ENCODE measurements around the gene CNBP.
"Not testable (repeated sequence)": the region's sequence is repeated elsewhere in the genome, so short reads cannot be mapped to it uniquely, and the experiment has no call there.

Gene CNBP

DNA sequence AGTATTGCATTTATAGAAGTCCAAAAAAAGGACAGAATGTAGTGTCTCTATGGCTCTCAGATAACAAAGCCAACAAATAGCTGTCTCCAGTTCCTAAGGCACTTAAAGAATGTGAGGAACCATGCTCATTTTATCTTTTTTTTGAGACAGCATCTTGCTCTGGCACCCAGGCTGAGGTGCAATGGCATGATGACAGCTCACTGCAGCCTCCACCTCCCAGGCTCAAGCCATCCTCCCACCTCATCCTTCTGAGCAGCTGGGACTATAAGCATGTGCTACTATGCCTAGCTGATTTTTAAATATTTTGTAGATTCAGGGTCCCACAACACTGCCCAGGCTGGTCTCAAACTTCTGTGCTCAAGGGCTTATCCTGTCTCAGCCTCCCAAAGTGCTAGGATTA lies 38.9 kb downstream of the CNBP start:
- no peak overlapping the region for H3K9ac ChIP-seq
- H3K4me3 ChIP-seq (IDR thresholded peaks at IDR 0.05; ENCODE audit: insufficient read depth, low read depth, low read length), result no peak overlapping the region
- no peaks in the 10 kb centered on the region for H3K36me3 ChIP-seq (ENCODE audit: insufficient read depth)

DNA sequence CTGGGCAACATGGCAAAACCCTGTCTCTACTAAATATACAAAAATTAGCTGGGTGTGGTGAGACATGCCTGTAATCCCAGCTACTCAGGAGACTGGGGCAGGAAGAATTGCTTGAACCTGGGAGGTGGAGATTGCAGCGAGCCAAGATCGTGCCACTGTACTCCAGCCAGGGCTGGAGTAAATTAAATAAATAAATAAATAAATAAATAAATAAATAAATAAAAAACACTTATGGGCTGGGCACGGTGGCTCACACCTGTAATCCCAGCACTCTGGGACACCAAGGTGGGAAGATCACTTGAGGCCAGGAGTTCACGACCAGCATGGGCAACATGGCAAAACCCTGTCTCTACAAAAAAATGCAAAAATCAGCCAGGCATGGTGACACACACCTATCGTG lies 42.7 kb downstream of the CNBP start:
- H4K20me1 ChIP-seq (ENCODE audit: insufficient read depth); H2AFZ ChIP-seq (ENCODE audit: low read depth); H3K4me3 ChIP-seq (IDR thresholded peaks at IDR 0.05; ENCODE audit: insufficient read depth, low read depth, low read length); H3K9ac ChIP-seq; H3K36me3 ChIP-seq (ENCODE audit: insufficient read depth); H3K4me1 ChIP-seq (ENCODE audit: low read depth, poor library complexity, severe bottlenecking); H3K4me2 ChIP-seq; H3K27me3 ChIP-seq (ENCODE audit: insufficient read depth, low read depth); H3K79me2 ChIP-seq (ENCODE audit: insufficient read depth, low read depth); H3K27ac ChIP-seq: not testable (repeated sequence)

More for the DNA sequence above, 38.9 kb downstream of the CNBP start:
- H4K20me1 ChIP-seq (ENCODE audit: insufficient read depth), result no peaks in the 10 kb centered on the region
- H3K4me2 ChIP-seq, result no peak overlapping the region
- H2AFZ ChIP-seq (ENCODE audit: low read depth), result no peak overlapping the region
- H3K4me1 ChIP-seq (ENCODE audit: low read depth, poor library complexity, severe bottlenecking), result no peaks in the 10 kb centered on the region
- TF ChIP-seq, protein P1, sequence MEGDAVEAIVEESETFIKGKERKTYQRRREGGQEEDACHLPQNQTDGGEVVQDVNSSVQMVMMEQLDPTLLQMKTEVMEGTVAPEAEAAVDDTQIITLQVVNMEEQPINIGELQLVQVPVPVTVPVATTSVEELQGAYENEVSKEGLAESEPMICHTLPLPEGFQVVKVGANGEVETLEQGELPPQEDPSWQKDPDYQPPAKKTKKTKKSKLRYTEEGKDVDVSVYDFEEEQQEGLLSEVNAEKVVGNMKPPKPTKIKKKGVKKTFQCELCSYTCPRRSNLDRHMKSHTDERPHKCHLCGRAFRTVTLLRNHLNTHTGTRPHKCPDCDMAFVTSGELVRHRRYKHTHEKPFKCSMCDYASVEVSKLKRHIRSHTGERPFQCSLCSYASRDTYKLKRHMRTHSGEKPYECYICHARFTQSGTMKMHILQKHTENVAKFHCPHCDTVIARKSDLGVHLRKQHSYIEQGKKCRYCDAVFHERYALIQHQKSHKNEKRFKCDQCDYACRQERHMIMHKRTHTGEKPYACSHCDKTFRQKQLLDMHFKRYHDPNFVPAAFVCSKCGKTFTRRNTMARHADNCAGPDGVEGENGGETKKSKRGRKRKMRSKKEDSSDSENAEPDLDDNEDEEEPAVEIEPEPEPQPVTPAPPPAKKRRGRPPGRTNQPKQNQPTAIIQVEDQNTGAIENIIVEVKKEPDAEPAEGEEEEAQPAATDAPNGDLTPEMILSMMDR (conservative IDR thresholded peaks at IDR 0.05; ENCODE audit: low read depth, low read length), result no peak
- no peak overlapping the region for H3K27ac ChIP-seq
- no peaks in the 10 kb centered on the region for H3K27me3 ChIP-seq (ENCODE audit: insufficient read depth, low read depth)
- H3K79me2 ChIP-seq (ENCODE audit: insufficient read depth, low read depth), result no peaks in the 10 kb centered on the region

DNA sequence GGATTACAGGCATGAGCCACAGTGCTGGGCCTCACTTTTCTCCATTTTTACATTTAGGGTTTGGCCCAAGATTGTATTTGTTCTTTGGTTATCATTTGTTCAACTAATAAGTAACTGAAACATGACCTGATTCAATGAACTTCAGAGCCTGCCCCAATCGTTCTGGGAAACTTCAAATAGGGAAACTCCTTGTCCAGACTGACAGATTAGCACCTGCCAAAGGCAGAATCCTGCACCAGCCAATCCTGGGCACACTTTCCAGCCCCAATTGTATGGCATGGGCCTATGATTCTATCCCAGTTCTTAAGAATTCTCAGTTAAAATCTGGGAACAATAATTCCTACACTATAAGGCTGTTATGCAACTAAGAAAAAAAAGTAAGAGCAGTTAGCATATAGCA lies 43.8 kb downstream of the CNBP start:
- TF ChIP-seq, protein P1 (conservative IDR thresholded peaks at IDR 0.05; ENCODE audit: low read depth, low read length), result no peak
- Histone ChIP-seq H3K27ac (no peak overlapping the region), H3K27me3 (ENCODE audit: insufficient read depth, low read depth) (no peaks in the 10 kb centered on the region), H3K36me3 (ENCODE audit: insufficient read depth) (no peaks in the 10 kb centered on the region; the same call in 1 of the 2 replicates), H3K4me1 (ENCODE audit: low read depth, poor library complexity, severe bottlenecking) (no peaks in the 10 kb centered on the region), H3K9ac (no peak overlapping the region), H3K4me2 (no peak overlapping the region), H3K4me3 (IDR thresholded peaks at IDR 0.05; ENCODE audit: insufficient read depth, low read depth, low read length) (no peak overlapping the region), H3K79me2 (ENCODE audit: insufficient read depth, low read depth) (no peaks in the 10 kb centered on the region), H2AFZ (ENCODE audit: low read depth) (no peak overlapping the region), H4K20me1 (ENCODE audit: insufficient read depth) (no peaks in the 10 kb centered on the region)

DNA sequence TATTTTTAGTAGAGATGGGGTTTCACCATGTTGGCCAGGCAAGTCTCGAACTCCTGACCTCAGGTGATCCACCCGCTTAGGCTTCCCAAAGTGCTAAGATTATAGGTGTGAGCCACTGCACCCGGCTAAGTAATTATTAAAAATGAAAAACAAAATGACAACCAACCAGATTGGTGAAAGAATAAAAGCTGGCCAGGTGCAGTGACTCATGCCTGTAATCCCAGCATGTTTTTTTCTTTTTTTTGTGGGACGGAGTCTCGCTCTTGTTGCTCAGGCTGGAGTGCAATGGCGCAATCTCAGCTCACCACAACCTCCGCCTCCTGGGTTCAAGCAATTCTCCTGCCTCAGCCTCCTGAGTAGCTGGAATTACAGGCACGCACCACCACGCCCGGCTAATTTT lies 47.4 kb downstream of the CNBP start:
- H3K36me3 ChIP-seq (ENCODE audit: insufficient read depth); H3K4me3 ChIP-seq (IDR thresholded peaks at IDR 0.05; ENCODE audit: insufficient read depth, low read depth, low read length); H3K27me3 ChIP-seq (ENCODE audit: insufficient read depth, low read depth); H2AFZ ChIP-seq (ENCODE audit: low read depth); H3K4me2 ChIP-seq; H3K27ac ChIP-seq; H3K9ac ChIP-seq; H3K79me2 ChIP-seq (ENCODE audit: insufficient read depth, low read depth); H4K20me1 ChIP-seq (ENCODE audit: insufficient read depth); H3K4me1 ChIP-seq (ENCODE audit: low read depth, poor library complexity, severe bottlenecking): not testable (repeated sequence)

DNA sequence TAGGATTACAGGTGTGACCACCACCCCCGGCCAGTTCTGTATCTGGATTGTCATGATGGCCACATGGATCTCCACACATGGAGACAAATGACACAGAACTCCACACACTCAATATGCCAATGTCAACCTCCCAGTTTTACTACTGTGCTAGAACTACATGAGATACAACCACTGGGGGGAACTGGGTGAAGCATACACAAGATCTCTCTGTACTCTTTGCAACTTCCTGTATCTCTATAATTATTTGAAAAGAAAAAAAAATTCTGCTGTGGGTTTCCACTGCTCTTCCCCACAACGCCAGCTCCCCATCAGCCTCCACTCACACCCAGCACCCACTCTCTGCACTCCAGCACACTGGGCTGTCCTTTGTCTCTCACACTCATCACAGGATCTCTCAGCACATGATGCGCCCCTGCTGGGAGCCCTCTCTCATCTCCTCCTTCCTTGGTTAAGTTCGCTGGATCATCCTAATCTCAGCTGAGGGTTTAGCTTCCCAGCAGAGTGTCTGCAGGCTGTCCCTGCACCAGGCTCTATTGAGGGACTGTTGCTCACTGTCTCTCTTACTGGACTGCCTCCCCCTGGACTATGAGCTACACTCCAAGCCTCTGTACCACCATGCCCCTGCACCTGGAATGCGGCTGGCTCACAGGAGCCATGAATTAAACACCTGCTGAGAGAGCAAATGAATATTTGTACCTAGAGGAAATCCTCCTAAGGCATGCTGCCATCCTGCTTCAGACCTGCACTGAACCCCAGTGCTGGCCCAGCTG lies 51.4 kb downstream of the CNBP start:
- no peaks in the 10 kb centered on the region for H4K20me1 ChIP-seq (ENCODE audit: insufficient read depth)
- TF ChIP-seq, protein P1 (conservative IDR thresholded peaks at IDR 0.05; ENCODE audit: low read depth, low read length), result no peak
- no peak overlapping the region for H3K27ac ChIP-seq
- H3K36me3 ChIP-seq (ENCODE audit: insufficient read depth), result peaks cover 6% of the 10 kb centered on the region; the same call in 1 of the 2 replicates
- H3K27me3 ChIP-seq (ENCODE audit: insufficient read depth, low read depth), result no peaks in the 10 kb centered on the region
- 0 out of 2 replicates have a peak overlapping the region, but pooled peaks have one; percentile 2 for H3K9ac ChIP-seq
- H3K4me1 ChIP-seq (ENCODE audit: low read depth, poor library complexity, severe bottlenecking), result no peaks in the 10 kb centered on the region
- no peak overlapping the region for H3K4me2 ChIP-seq
- no peak overlapping the region for H3K4me3 ChIP-seq (IDR thresholded peaks at IDR 0.05; ENCODE audit: insufficient read depth, low read depth, low read length)
- no peak overlapping the region for H2AFZ ChIP-seq (ENCODE audit: low read depth)
- no peaks in the 10 kb centered on the region for H3K79me2 ChIP-seq (ENCODE audit: insufficient read depth, low read depth)

Data from KMS-11 (cell line).